ENCODE data around the gene IGSF5. TPM values are rescaled to one million over a fixed set of nuclear protein-coding genes. Genes with fewer than 3 reads are reported as not detected.

The IGSF5 gene
- total and polyA plus RNA-seq, 2 of the 4 experiments (the other 2 are of a cell fraction) = not detected

- Histone ChIP-seq H2AK5ac (ENCODE audit: low read depth, low read length) (no peak overlapping the region), H3K9ac (ENCODE audit: low read depth, low read length) (no peak overlapping the region), H3K36me3 (ENCODE audit: control insufficient read depth, insufficient read depth, low read length) (no peaks in the 10 kb centered on the region), H2BK120ac (ENCODE audit: low read depth, low read length) (no peak overlapping the region), H3K27ac (ENCODE audit: insufficient read depth, low read length) (no peak overlapping the region), H3K18ac (ENCODE audit: low read depth, low read length) (no peak overlapping the region), H3K14ac (replicated peaks; ENCODE audit: low read depth, low read length) (no peak overlapping the region), H3K79me1 (ENCODE audit: low read depth in 1 of 2, low read length in 2 of 2) (no peaks in the 10 kb centered on the region), H2BK15ac (ENCODE audit: low read depth, low read length) (no peak overlapping the region), H3K4me2 (ENCODE audit: low read depth, low read length) (no peak overlapping the region), H4K5ac (ENCODE audit: low read depth, low read length) (no peak overlapping the region), H4K8ac (ENCODE audit: low read depth in 2 of 2, low read length in 2 of 2) (no peak overlapping the region), H2BK20ac (ENCODE audit: low read depth, low read length) (no peak overlapping the region), H3K23ac (ENCODE audit: low read depth, low read length) (no peak overlapping the region), H3K27me3 (ENCODE audit: control insufficient read depth, insufficient read depth, low read length) (no peaks in the 10 kb centered on the region), H3K9me3 (ENCODE audit: control insufficient read depth, insufficient read depth, low read length) (peaks cover 9% of the 10 kb centered on the region), H3K4me3 (ENCODE audit: insufficient read depth, low read depth, low read length) (no peak overlapping the region), H2BK5ac (ENCODE audit: low read depth, low read length, poor library complexity, severe bottlenecking) (no peak overlapping the region), H2AK9ac (replicated peaks; ENCODE audit: low read depth, low read length, poor library complexity) (no peak overlapping the region), H2AFZ (replicated peaks; ENCODE audit: low read length, poor library complexity) (no peak overlapping the region), H4K91ac (ENCODE audit: insufficient read depth, low read depth, low read length) (no peak overlapping the region), H3K4me1 (ENCODE audit: control insufficient read depth, insufficient read depth, low read length) (no peaks in the 10 kb centered on the region), H3K56ac (ENCODE audit: extremely low read depth, insufficient read depth, low read length) (no peak overlapping the region), H3K4ac (ENCODE audit: low read depth, low read length) (no peak overlapping the region), H3K9me1 (ENCODE audit: insufficient read depth, low read length) (no peaks in the 10 kb centered on the region), H4K20me1 (ENCODE audit: insufficient read depth, low read length) (no peaks in the 10 kb centered on the region)
- no peak for TF ChIP-seq MAZ (IDR thresholded peaks at IDR 0.05; ENCODE audit: borderline replicate concordance, low read depth, low read length)
- TF ChIP-seq ELK1 (IDR thresholded peaks at IDR 0.05; ENCODE audit: borderline replicate concordance, low read depth, low read length) = no peak
- no peak for TF ChIP-seq CEBPB (IDR thresholded peaks at IDR 0.05; ENCODE audit: low read depth, low read length)
- TF ChIP-seq BHLHE40 (IDR thresholded peaks at IDR 0.05; ENCODE audit: low read depth, low read length) = no peak
- TF ChIP-seq CHD1 (IDR thresholded peaks at IDR 0.05; ENCODE audit: low read depth, low read length) = no peak
- WGBS, 2 experiments (ENCODE audit: extremely low coverage in 2 of 2, insufficient read length in 1 of 2) = no CpG with 5 or more reads among the region's 1 CpG
- CTCF ChIA-PET = no interaction called here
- POLR2A ChIA-PET (ENCODE audit: unreplicated experiment) = no interaction called here
- DNase-seq (no peak), ATAC-seq (ENCODE audit: low read depth) (no peak)
- intact Hi-C loops (cut with micrococcal nuclease) = no loop called here
- no TSS peak for BruUV-seq (replicated peaks)
- in situ Hi-C loops (cut with MboI; ENCODE audit: low sequenced_read_pairs) = no loop called here
- dilution Hi-C loops (cut with HindIII; ENCODE audit: low sequenced_read_pairs, unreplicated experiment) = no loop called here
These were observed 30.8 kb downstream of the IGSF5 start for GRCh38 chr21:39775816-39776215.

All from IMR-90 (cell line).